Tibial nerve (tissue), 4 donors: Measurements from ENCODE around the gene AFMID. TPM values are rescaled to one million over a fixed set of nuclear protein-coding genes. Genes with fewer than 3 reads are reported as not detected.

Source experiments
- DNase-seq, 2 donors: peaks; one replicate each; pipeline ENCODE4 v3.0.0-alpha.2; 2019; ENCODE audit warnings: low spot score in 2 of 2
- H3K27ac ChIP-seq, 4 donors: fragments of 200-600 bp; sonication (generic) in 3 of 4; one replicate each; pipeline ENCODE4 v1.5.1; 2017 to 2019; ENCODE audit warnings: mild to moderate bottlenecking in 1 of 4
- H3K27me3 ChIP-seq, 2 donors: fragments of 200-600 bp; sonication (generic) in 1 of 2; one replicate each; pipeline versions ENCODE4 v1.5.1 to v1.6.0; 2017 to 2019
- H3K36me3 ChIP-seq, 3 donors: fragments of 200-600 bp; sonication (generic); one replicate each; pipeline ENCODE4 v1.5.1; 2018 to 2019
- H3K4me1 ChIP-seq, 4 donors: fragments of 200-600 bp; sonication (generic) in 3 of 4; one replicate each; pipeline ENCODE4 v1.5.1; 2017 to 2019
- H3K4me3 ChIP-seq, 4 donors: fragments of 200-600 bp; sonication (generic) in 3 of 4; one replicate each; pipeline ENCODE4 v1.5.1; 2017 to 2019; ENCODE audit warnings: mild to moderate bottlenecking in 1 of 4, moderate library complexity in 1 of 4
- H3K9me3 ChIP-seq, 4 donors: fragments of 200-600 bp; sonication (generic) in 3 of 4; one replicate each; pipeline ENCODE4 v1.5.1; 2017 to 2019
- CTCF ChIP-seq, 5 experiments: fragments of 200-600 bp in 3 of 5; fragments of 450-650 bp in 2 of 5; sonication (generic) in 3 of 5; IDR thresholded peaks; one replicate each; pipeline ENCODE4 v1.5.1; 2016 to 2019; ENCODE audit warnings: antibody characterized with exemption in 5 of 5, mild to moderate bottlenecking in 3 of 5, moderate library complexity in 2 of 5
- EP300 ChIP-seq, 2 donors: sonication (generic); formaldehyde crosslinking; IDR thresholded peaks; one replicate each; pipeline ENCODE4 v1.6.1; 2017; ENCODE audit warnings: antibody characterized with exemption in 2 of 2, mild to moderate bottlenecking in 1 of 2
- POLR2A ChIP-seq, 2 donors: fragments of 450-650 bp; IDR thresholded peaks; one replicate each; pipeline ENCODE4 v1.6.1; 2017; ENCODE audit warnings: antibody characterized with exemption in 2 of 2, mild to moderate bottlenecking in 2 of 2, moderate library complexity in 2 of 2
- WGBS, 2 donors: methylation state at CpG; one replicate each; pipeline ENCODE4 v1.1.5; 2018; 5-methylcytosine and 5-hydroxymethylcytosine counted together
- total RNA-seq, 4 donors: library from RNA; depleted of rRNA; stranded (reverse); fragments of >200 nt; gene quantifications; one replicate each; pipeline ENCODE4 v1.1.0, GENCODE V29; 2016

AFMID gene
- total RNA-seq, 4 donors from 2014 or later: 29.7 to 40.6 (median 37.7) TPM

GRCh38 chr17:78148286-78149016 is 38.7 kb upstream of the AFMID start:
- Histone ChIP-seq H3K27me3 (no peaks in the 10 kb centered on the region), H3K27ac (no peak overlapping the region), H3K4me3 (no peak overlapping the region), H3K36me3 (no peaks in the 10 kb centered on the region), H3K4me1 (peaks cover 8 to 65% (median 21%) of the 10 kb centered on the region in 4 donors), H3K9me3 (no peaks in the 10 kb centered on the region)
- WGBS, 2 donors: 64 to 67% methylated on average over 14 of the region's 14 CpGs
- no peak for TF ChIP-seq CTCF (IDR thresholded peaks at IDR 0.05)
- no peak for TF ChIP-seq EP300 (IDR thresholded peaks at IDR 0.05)
- no peak for TF ChIP-seq POLR2A (IDR thresholded peaks at IDR 0.05)
- no peak for DNase-seq

GRCh38 chr17:78151514-78152008 is 35.6 kb upstream of the AFMID start:
- Histone ChIP-seq H3K36me3 (no peaks in the 10 kb centered on the region), H3K4me3 (no peak overlapping the region), H3K9me3 (no peaks in the 10 kb centered on the region), H3K27me3 (no peaks in the 10 kb centered on the region), H3K4me1 (peaks cover 0 to 34% (median 0%) of the 10 kb centered on the region in 4 donors), H3K27ac (no peak overlapping the region)
- no peak for DNase-seq
- TF ChIP-seq EP300 (IDR thresholded peaks at IDR 0.05): no peak
- TF ChIP-seq POLR2A (IDR thresholded peaks at IDR 0.05): no peak
- no peak for TF ChIP-seq CTCF (IDR thresholded peaks at IDR 0.05)
- 55 to 63% methylated on average over 7 of the region's 7 CpGs for whole genome bisulfite sequencing, 2 donors

GRCh38 chr17:78154903-78155811 is 32.0 kb upstream of the AFMID start:
- Histone ChIP-seq H3K4me3 (no peak overlapping the region), H3K27ac (no peak overlapping the region), H3K36me3 (no peaks in the 10 kb centered on the region), H3K4me1 (peaks cover 0 to 8% (median 0%) of the 10 kb centered on the region in 4 donors), H3K9me3 (no peaks in the 10 kb centered on the region), H3K27me3 (no peaks in the 10 kb centered on the region)
- WGBS, 2 donors: 72 to 78% methylated on average over 11 of the region's 11 CpGs
- TF ChIP-seq EP300 (IDR thresholded peaks at IDR 0.05) (no peak), POLR2A (IDR thresholded peaks at IDR 0.05) (no peak), CTCF (IDR thresholded peaks at IDR 0.05) (no peak)
- DNase-seq: no peak

GRCh38 chr17:78159575-78160158 is 27.5 kb upstream of the AFMID start:
- WGBS, 2 donors: 76 to 81% methylated on average over 10 of the region's 10 CpGs
- Histone ChIP-seq H3K27ac (no peak overlapping the region), H3K9me3 (no peaks in the 10 kb centered on the region), H3K4me1 (no peaks in the 10 kb centered on the region), H3K36me3 (no peaks in the 10 kb centered on the region), H3K4me3 (no peak overlapping the region), H3K27me3 (no peaks in the 10 kb centered on the region)
- DNase-seq: no peak
- TF ChIP-seq POLR2A (IDR thresholded peaks at IDR 0.05) (no peak), EP300 (IDR thresholded peaks at IDR 0.05) (no peak), CTCF (IDR thresholded peaks at IDR 0.05) (no peak)
